Mucosa of stomach (tissue), 1 donor: Measurements from ENCODE around the gene TRIM10.

Experiments used
- H3K27me3 ChIP-seq: one replicate; pipeline ENCODE4 v1.7.0; 2013; ENCODE audit warnings: mild to moderate bottlenecking, low read length; ENCODE audit not compliant: control insufficient read depth, insufficient read depth
- H3K36me3 ChIP-seq: one replicate; pipeline ENCODE4 v1.7.0; 2013; ENCODE audit warnings: low read length; ENCODE audit not compliant: control insufficient read depth, insufficient read depth
- H3K4me1 ChIP-seq: one replicate; pipeline ENCODE4 v1.7.0; 2013; ENCODE audit warnings: mild to moderate bottlenecking, low read length; ENCODE audit not compliant: control insufficient read depth, insufficient read depth
- H3K4me3 ChIP-seq: one replicate; pipeline ENCODE4 v1.7.0; 2013; ENCODE audit warnings: low read length
- H3K9ac ChIP-seq: one replicate; pipeline ENCODE4 v1.7.0; 2013; ENCODE audit warnings: mild to moderate bottlenecking, low read length, moderate library complexity
- H3K9me3 ChIP-seq: one replicate; pipeline ENCODE4 v1.7.0; 2013; ENCODE audit warnings: mild to moderate bottlenecking, low read length, moderate library complexity; ENCODE audit not compliant: control insufficient read depth
- donor health status: Pancreatic carcinoma.

TRIM10 gene

GRCh38 chr6:30194797-30195690 is 34.0 kb upstream of the TRIM10 start:
- Histone ChIP-seq H3K4me1 (no peaks in the 10 kb centered on the region), H3K27me3 (no peaks in the 10 kb centered on the region), H3K36me3 (peaks cover 19% of the 10 kb centered on the region), H3K9ac (no peak overlapping the region), H3K4me3 (no peak overlapping the region), H3K9me3 (no peaks in the 10 kb centered on the region)

- H3K36me3 ChIP-seq, result peaks cover 10% of the 10 kb centered on the region
- H3K27me3 ChIP-seq, result no peaks in the 10 kb centered on the region
- H3K9ac ChIP-seq, result no peak overlapping the region
- no peak overlapping the region for H3K4me3 ChIP-seq
- H3K4me1 ChIP-seq, result no peaks in the 10 kb centered on the region
- no peaks in the 10 kb centered on the region for H3K9me3 ChIP-seq
Observed at GRCh38 chr6:30192076-30192475, 31.1 kb upstream of the TRIM10 start.

GRCh38 chr6:30188541-30188940 is 27.5 kb upstream of the TRIM10 start:
- H3K9me3 ChIP-seq, result no peaks in the 10 kb centered on the region
- no peaks in the 10 kb centered on the region for H3K4me1 ChIP-seq
- H3K27me3 ChIP-seq, result no peaks in the 10 kb centered on the region
- no peak overlapping the region for H3K4me3 ChIP-seq
- H3K36me3 ChIP-seq, result peaks cover 14% of the 10 kb centered on the region
- H3K9ac ChIP-seq, result no peak overlapping the region

- no peak overlapping the region for H3K9ac ChIP-seq
- H3K36me3 ChIP-seq, result peaks cover 9% of the 10 kb centered on the region
- no peak overlapping the region for H3K4me3 ChIP-seq
- no peaks in the 10 kb centered on the region for H3K9me3 ChIP-seq
- H3K27me3 ChIP-seq, result no peaks in the 10 kb centered on the region
- H3K4me1 ChIP-seq, result no peaks in the 10 kb centered on the region
Observed at GRCh38 chr6:30185846-30186484, 25.0 kb upstream of the TRIM10 start.

GRCh38 chr6:30184417-30185031 is 23.5 kb upstream of the TRIM10 start:
- Histone ChIP-seq H3K4me3 (no peak overlapping the region), H3K27me3 (no peaks in the 10 kb centered on the region), H3K36me3 (peaks cover 4% of the 10 kb centered on the region), H3K4me1 (no peaks in the 10 kb centered on the region), H3K9me3 (no peaks in the 10 kb centered on the region), H3K9ac (no peak overlapping the region)

- Histone ChIP-seq H3K27me3 (no peaks in the 10 kb centered on the region), H3K4me1 (no peaks in the 10 kb centered on the region), H3K36me3 (no peaks in the 10 kb centered on the region), H3K9me3 (no peaks in the 10 kb centered on the region), H3K4me3 (no peak overlapping the region), H3K9ac (no peak overlapping the region)
Observed at GRCh38 chr6:30180145-30180544, 19.1 kb upstream of the TRIM10 start.

GRCh38 chr6:30178837-30179236 is 17.8 kb upstream of the TRIM10 start:
- Histone ChIP-seq H3K9ac (no peak overlapping the region), H3K27me3 (no peaks in the 10 kb centered on the region), H3K36me3 (no peaks in the 10 kb centered on the region), H3K4me3 (no peak overlapping the region), H3K9me3 (no peaks in the 10 kb centered on the region), H3K4me1 (no peaks in the 10 kb centered on the region)

- H3K27me3 ChIP-seq, result peaks cover 20% of the 10 kb centered on the region
- H3K9ac ChIP-seq, result no peak overlapping the region
- peaks cover 4% of the 10 kb centered on the region for H3K4me1 ChIP-seq
- no peak overlapping the region for H3K4me3 ChIP-seq
- H3K9me3 ChIP-seq, result no peaks in the 10 kb centered on the region
- no peaks in the 10 kb centered on the region for H3K36me3 ChIP-seq
Observed at GRCh38 chr6:30175765-30176164, 14.8 kb upstream of the TRIM10 start.

GRCh38 chr6:30172681-30173080 is 11.7 kb upstream of the TRIM10 start:
- Histone ChIP-seq H3K9ac (no peak overlapping the region), H3K27me3 (peaks cover 22% of the 10 kb centered on the region), H3K4me3 (no peak overlapping the region), H3K36me3 (no peaks in the 10 kb centered on the region), H3K4me1 (peaks cover 4% of the 10 kb centered on the region), H3K9me3 (no peaks in the 10 kb centered on the region)

- Histone ChIP-seq H3K9me3 (no peaks in the 10 kb centered on the region), H3K4me3 (no peak overlapping the region), H3K9ac (no peak overlapping the region), H3K27me3 (peaks cover 22% of the 10 kb centered on the region), H3K4me1 (peaks cover 4% of the 10 kb centered on the region), H3K36me3 (no peaks in the 10 kb centered on the region)
Observed at GRCh38 chr6:30171677-30172471, 10.9 kb upstream of the TRIM10 start.

GRCh38 chr6:30169658-30170614 is 8.9 kb upstream of the TRIM10 start:
- Histone ChIP-seq H3K4me3 (no peak overlapping the region), H3K9ac (no peak overlapping the region), H3K4me1 (peaks cover 4% of the 10 kb centered on the region), H3K36me3 (no peaks in the 10 kb centered on the region), H3K9me3 (no peaks in the 10 kb centered on the region), H3K27me3 (peaks cover 22% of the 10 kb centered on the region)
